ENCODE results near the gene NUP210L. TPM values are rescaled to one million over a fixed set of nuclear protein-coding genes. Genes with fewer than 3 reads are reported as not detected.

Gene NUP210L
- total and polyA plus RNA-seq, 9 of the 15 experiments (the other 6 are each of a cell fraction or from before 2014, with no cell fraction given) = 0.01 to 0.04 TPM; not detected in 7

GRCh38 chr1:154178013-154178412 lies 23.1 kb upstream of the NUP210L start (continued):
- TF ChIP-seq PKNOX1 (IDR thresholded peaks at IDR 0.05) (peak; percentile 41; the same call in 1 of the 2 replicates), RCOR1 (IDR thresholded peaks at IDR 0.05; ENCODE audit: borderline replicate concordance in 1 of 2, low read depth in 2 of 2, low read length in 2 of 2) (peak in 1 of 2 experiments; percentile 80; a peak in 2 of 4 replicates), GATA2 (CRISPR knock-in tag; IDR thresholded peaks at IDR 0.05) (no peak), BMI1 (IDR thresholded peaks at IDR 0.05; ENCODE audit: low read length) (peak; percentile 81), ZNF592 (IDR thresholded peaks at IDR 0.05) (no peak), FOS (IDR thresholded peaks at IDR 0.05; ENCODE audit: extremely low read depth, insufficient read length) (no peak), CSDE1 (IDR thresholded peaks at IDR 0.05) (peak in 1 of 2 experiments; percentile 60; a peak in 1 of 4 replicates), MCM7 (IDR thresholded peaks at IDR 0.05) (no peak), MXI1 (IDR thresholded peaks at IDR 0.05; ENCODE audit: low read depth, low read length) (peak; percentile 80), DPF2 (IDR thresholded peaks at IDR 0.05) (peak; percentile 39; the same call in 1 of the 2 replicates), PRDM10 (IDR thresholded peaks at IDR 0.05; ENCODE audit: partially characterized antibody) (peak; percentile 80), STAT5A (IDR thresholded peaks at IDR 0.05; ENCODE audit: borderline replicate concordance, low read length) (no peak), SIN3A (IDR thresholded peaks at IDR 0.05; ENCODE audit: borderline replicate concordance in 2 of 2, control insufficient read depth in 1 of 2, low read depth in 2 of 2, low read length in 2 of 2) (peak in 1 of 2 experiments; percentile 64; a peak in 1 of 4 replicates), HLTF (IDR thresholded peaks at IDR 0.05) (no peak), ARID1B (IDR thresholded peaks at IDR 0.05) (peak; percentile 50; the same call in 1 of the 2 replicates), ZNF707 (CRISPR knock-in tag; conservative IDR thresholded peaks at IDR 0.05) (no peak), GTF2B (IDR thresholded peaks at IDR 0.05; ENCODE audit: extremely low read depth, insufficient read length) (no peak)

Data from K562 (cell line).